Measurements from ENCODE around the gene COG5.

Gene COG5

DNA sequence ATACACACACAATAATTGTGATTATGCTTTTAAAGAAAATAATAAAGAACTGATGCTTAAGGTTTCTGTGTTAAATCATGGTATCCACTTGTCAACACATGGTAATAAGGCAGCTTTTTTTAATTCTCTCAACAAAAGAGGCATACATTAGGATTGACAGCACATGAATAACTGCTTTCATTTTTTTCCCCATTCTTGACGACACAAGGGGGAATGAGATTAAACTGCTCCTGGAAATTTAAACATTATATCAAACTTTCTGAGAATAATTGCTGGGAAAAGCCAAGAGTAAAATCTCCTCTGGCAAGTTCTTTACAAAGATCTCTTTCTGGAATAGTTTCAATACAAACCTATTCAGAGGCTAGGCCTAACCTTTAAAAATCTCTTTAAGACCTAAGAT lies 192.9 kb downstream of the COG5 start:
- Histone ChIP-seq H3K9me3 (ENCODE audit: control insufficient read depth, insufficient read depth, low read depth, low read length) (no peaks in the 10 kb centered on the region), H3K4me1 (ENCODE audit: control insufficient read depth, insufficient read depth, low read length) (no peaks in the 10 kb centered on the region), H3K4me3 (ENCODE audit: low read depth, low read length) (no peak overlapping the region), H3K36me3 (ENCODE audit: control insufficient read depth in 2 of 2, insufficient read depth in 1 of 2, low read length in 2 of 2) (no peaks in the 10 kb centered on the region), H3K27ac (ENCODE audit: extremely low read depth, low read depth, low read length) (no peak overlapping the region)
- TF ChIP-seq, protein P1, sequence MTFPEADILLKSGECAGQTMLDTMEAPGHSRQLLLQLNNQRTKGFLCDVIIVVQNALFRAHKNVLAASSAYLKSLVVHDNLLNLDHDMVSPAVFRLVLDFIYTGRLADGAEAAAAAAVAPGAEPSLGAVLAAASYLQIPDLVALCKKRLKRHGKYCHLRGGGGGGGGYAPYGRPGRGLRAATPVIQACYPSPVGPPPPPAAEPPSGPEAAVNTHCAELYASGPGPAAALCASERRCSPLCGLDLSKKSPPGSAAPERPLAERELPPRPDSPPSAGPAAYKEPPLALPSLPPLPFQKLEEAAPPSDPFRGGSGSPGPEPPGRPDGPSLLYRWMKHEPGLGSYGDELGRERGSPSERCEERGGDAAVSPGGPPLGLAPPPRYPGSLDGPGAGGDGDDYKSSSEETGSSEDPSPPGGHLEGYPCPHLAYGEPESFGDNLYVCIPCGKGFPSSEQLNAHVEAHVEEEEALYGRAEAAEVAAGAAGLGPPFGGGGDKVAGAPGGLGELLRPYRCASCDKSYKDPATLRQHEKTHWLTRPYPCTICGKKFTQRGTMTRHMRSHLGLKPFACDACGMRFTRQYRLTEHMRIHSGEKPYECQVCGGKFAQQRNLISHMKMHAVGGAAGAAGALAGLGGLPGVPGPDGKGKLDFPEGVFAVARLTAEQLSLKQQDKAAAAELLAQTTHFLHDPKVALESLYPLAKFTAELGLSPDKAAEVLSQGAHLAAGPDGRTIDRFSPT (tag by site-specific recombination; IDR thresholded peaks at IDR 0.05) = no peak
- TF ChIP-seq ZBTB21 (tag by site-specific recombination; IDR thresholded peaks at IDR 0.05) = no peak
- TF ChIP-seq, protein P2, sequence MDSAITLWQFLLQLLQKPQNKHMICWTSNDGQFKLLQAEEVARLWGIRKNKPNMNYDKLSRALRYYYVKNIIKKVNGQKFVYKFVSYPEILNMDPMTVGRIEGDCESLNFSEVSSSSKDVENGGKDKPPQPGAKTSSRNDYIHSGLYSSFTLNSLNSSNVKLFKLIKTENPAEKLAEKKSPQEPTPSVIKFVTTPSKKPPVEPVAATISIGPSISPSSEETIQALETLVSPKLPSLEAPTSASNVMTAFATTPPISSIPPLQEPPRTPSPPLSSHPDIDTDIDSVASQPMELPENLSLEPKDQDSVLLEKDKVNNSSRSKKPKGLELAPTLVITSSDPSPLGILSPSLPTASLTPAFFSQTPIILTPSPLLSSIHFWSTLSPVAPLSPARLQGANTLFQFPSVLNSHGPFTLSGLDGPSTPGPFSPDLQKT (IDR thresholded peaks at IDR 0.05; ENCODE audit: borderline replicate concordance, low read depth, low read length) = no peak
- TF ChIP-seq, protein P3, sequence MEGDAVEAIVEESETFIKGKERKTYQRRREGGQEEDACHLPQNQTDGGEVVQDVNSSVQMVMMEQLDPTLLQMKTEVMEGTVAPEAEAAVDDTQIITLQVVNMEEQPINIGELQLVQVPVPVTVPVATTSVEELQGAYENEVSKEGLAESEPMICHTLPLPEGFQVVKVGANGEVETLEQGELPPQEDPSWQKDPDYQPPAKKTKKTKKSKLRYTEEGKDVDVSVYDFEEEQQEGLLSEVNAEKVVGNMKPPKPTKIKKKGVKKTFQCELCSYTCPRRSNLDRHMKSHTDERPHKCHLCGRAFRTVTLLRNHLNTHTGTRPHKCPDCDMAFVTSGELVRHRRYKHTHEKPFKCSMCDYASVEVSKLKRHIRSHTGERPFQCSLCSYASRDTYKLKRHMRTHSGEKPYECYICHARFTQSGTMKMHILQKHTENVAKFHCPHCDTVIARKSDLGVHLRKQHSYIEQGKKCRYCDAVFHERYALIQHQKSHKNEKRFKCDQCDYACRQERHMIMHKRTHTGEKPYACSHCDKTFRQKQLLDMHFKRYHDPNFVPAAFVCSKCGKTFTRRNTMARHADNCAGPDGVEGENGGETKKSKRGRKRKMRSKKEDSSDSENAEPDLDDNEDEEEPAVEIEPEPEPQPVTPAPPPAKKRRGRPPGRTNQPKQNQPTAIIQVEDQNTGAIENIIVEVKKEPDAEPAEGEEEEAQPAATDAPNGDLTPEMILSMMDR (tag by site-specific recombination; IDR thresholded peaks at IDR 0.05) = no peak
- TF ChIP-seq, protein P4, sequence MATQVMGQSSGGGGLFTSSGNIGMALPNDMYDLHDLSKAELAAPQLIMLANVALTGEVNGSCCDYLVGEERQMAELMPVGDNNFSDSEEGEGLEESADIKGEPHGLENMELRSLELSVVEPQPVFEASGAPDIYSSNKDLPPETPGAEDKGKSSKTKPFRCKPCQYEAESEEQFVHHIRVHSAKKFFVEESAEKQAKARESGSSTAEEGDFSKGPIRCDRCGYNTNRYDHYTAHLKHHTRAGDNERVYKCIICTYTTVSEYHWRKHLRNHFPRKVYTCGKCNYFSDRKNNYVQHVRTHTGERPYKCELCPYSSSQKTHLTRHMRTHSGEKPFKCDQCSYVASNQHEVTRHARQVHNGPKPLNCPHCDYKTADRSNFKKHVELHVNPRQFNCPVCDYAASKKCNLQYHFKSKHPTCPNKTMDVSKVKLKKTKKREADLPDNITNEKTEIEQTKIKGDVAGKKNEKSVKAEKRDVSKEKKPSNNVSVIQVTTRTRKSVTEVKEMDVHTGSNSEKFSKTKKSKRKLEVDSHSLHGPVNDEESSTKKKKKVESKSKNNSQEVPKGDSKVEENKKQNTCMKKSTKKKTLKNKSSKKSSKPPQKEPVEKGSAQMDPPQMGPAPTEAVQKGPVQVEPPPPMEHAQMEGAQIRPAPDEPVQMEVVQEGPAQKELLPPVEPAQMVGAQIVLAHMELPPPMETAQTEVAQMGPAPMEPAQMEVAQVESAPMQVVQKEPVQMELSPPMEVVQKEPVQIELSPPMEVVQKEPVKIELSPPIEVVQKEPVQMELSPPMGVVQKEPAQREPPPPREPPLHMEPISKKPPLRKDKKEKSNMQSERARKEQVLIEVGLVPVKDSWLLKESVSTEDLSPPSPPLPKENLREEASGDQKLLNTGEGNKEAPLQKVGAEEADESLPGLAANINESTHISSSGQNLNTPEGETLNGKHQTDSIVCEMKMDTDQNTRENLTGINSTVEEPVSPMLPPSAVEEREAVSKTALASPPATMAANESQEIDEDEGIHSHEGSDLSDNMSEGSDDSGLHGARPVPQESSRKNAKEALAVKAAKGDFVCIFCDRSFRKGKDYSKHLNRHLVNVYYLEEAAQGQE (tag by site-specific recombination; IDR thresholded peaks at IDR 0.05) = no peak
- TF ChIP-seq HOXD13 (CRISPR knock-in tag; IDR thresholded peaks at IDR 0.05; ENCODE audit: borderline replicate concordance) = no peak
- TF ChIP-seq, protein P5, sequence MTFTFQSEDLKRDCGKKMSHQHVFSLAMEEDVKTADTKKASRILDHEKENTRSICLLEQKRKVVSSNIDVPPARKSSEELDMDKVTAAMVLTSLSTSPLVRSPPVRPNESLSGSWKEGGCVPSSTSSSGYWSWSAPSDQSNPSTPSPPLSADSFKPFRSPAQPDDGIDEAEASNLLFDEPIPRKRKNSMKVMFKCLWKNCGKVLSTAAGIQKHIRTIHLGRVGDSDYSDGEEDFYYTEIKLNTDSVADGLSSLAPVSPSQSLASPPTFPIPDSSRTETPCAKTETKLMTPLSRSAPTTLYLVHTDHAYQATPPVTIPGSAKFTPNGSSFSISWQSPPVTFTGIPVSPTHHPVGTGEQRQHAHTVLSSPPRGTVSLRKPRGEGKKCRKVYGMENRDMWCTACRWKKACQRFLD (tag by site-specific recombination; IDR thresholded peaks at IDR 0.05) = no peak
- no peak for TF ChIP-seq ZNF571 (tag by site-specific recombination; IDR thresholded peaks at IDR 0.05)
- no peak for TF ChIP-seq ZSCAN16 (tag by site-specific recombination; IDR thresholded peaks at IDR 0.05)
- no peak for TF ChIP-seq ZNF600 (tag by site-specific recombination; IDR thresholded peaks at IDR 0.05)
- no peak for TF ChIP-seq ZNF585B (tag by site-specific recombination; IDR thresholded peaks at IDR 0.05)
- TF ChIP-seq, protein P6, sequence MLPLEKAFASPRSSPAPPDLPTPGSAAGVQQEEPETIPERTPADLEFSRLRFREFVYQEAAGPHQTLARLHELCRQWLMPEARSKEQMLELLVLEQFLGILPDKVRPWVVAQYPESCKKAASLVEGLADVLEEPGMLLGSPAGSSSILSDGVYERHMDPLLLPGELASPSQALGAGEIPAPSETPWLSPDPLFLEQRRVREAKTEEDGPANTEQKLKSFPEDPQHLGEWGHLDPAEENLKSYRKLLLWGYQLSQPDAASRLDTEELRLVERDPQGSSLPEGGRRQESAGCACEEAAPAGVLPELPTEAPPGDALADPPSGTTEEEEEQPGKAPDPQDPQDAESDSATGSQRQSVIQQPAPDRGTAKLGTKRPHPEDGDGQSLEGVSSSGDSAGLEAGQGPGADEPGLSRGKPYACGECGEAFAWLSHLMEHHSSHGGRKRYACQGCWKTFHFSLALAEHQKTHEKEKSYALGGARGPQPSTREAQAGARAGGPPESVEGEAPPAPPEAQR (tag by site-specific recombination; IDR thresholded peaks at IDR 0.05) = no peak
- TF ChIP-seq ZNF521 (tag by site-specific recombination; IDR thresholded peaks at IDR 0.05) = no peak
- TF ChIP-seq ZNF791 (tag by site-specific recombination; IDR thresholded peaks at IDR 0.05) = no peak
- no peak for TF ChIP-seq KLF16 (tag by site-specific recombination; IDR thresholded peaks at IDR 0.05)
- TF ChIP-seq ZEB2 (tag by site-specific recombination; IDR thresholded peaks at IDR 0.05) = no peak
- no peak for TF ChIP-seq ZSCAN23 (tag by site-specific recombination; IDR thresholded peaks at IDR 0.05)
- no peak for TF ChIP-seq ZNF558 (tag by site-specific recombination; IDR thresholded peaks at IDR 0.05)
- POLR2A ChIA-PET = interaction anchor here (0.8 kb wide), 1 partner anchor 10 kb away, joined by 4 read pairs; no protein-coding TSS in a partner anchor
- CTCF ChIA-PET = no interaction called here

Measured in HEK293 (cell line).